Osteoblast (primary cell): Measurements from ENCODE around the gene BRME1. TPM values are rescaled to one million over a fixed set of nuclear protein-coding genes. Genes with fewer than 3 reads are reported as not detected.

Source experiments
- DNase-seq: peaks from one replicate; pipeline ENCODE4 v3.0.0; 2011; ENCODE audit warnings: low spot score, mixed read lengths; ENCODE audit not compliant: insufficient read length; ENCODE audit errors: missing footprints
- H2AFZ ChIP-seq: 2 replicates; pipeline ENCODE4 v1.6.0; 2011; ENCODE audit warnings: mild to moderate bottlenecking, low read length
- H3K27ac ChIP-seq: 2 replicates; pipeline ENCODE4 v1.5.1; 2011; ENCODE audit warnings: mild to moderate bottlenecking, low read depth, low read length, moderate library complexity
- H3K27me3 ChIP-seq: 2 replicates; pipeline ENCODE4 v1.6.0; 2012; ENCODE audit warnings: mild to moderate bottlenecking, control low read depth, inconsistent platforms, low read length, moderate library complexity; ENCODE audit not compliant: insufficient read depth
- H3K36me3 ChIP-seq: 2 replicates; pipeline ENCODE4 v1.5.1; 2011; ENCODE audit warnings: mild to moderate bottlenecking, low read length, control low read depth, moderate library complexity; ENCODE audit not compliant: insufficient read depth
- H3K4me1 ChIP-seq: 2 replicates; pipeline ENCODE4 v1.5.1; 2011; ENCODE audit warnings: mild to moderate bottlenecking, low read length, control low read depth, moderate library complexity; ENCODE audit not compliant: insufficient read depth
- H3K4me2 ChIP-seq: 2 replicates; pipeline ENCODE4 v1.6.0; 2011; ENCODE audit warnings: mild to moderate bottlenecking, low read length; ENCODE audit not compliant: insufficient read depth
- H3K4me3 ChIP-seq: fragments of 200-600 bp; sonication (generic); 3 replicates; pipeline ENCODE4 v1.5.1; 2012; ENCODE audit warnings: mild to moderate bottlenecking, low read length, inconsistent platforms; ENCODE audit not compliant: insufficient read depth
- H3K79me2 ChIP-seq: 2 replicates; pipeline ENCODE4 v1.6.0; 2012; ENCODE audit warnings: mild to moderate bottlenecking, low read length, control low read depth, inconsistent platforms; ENCODE audit not compliant: insufficient read depth
- H3K9me3 ChIP-seq: 2 replicates; pipeline ENCODE4 v1.5.1; 2011; ENCODE audit warnings: low read depth, low read length, control low read depth
- H4K20me1 ChIP-seq: 2 replicates; pipeline ENCODE4 v1.6.0; 2012; ENCODE audit warnings: mild to moderate bottlenecking, low read length, control low read depth; ENCODE audit not compliant: insufficient read depth
- small RNA-seq: library from RNA; depleted of rRNA; stranded (forward); fragments of <200 nt; gene quantifications from one replicate; pipeline ENCODE3, GENCODE V24; 2012
- total RNA-seq: library from RNA; depleted of rRNA; stranded (reverse); fragments of >200 nt; gene quantifications from 2 replicates; pipeline ENCODE4 v1.2.3, GENCODE V29; 2012
- TF ChIP-seq, protein P1 (sequence below): IDR thresholded peaks from 2 replicates; pipeline ENCODE4 v1.5.1; 2011; ENCODE audit warnings: mild to moderate bottlenecking, low read depth, low read length, moderate library complexity; ENCODE audit errors: extremely low read depth

The BRME1 gene
- total RNA-seq, 1 donor, result 0.72 TPM

DNA sequence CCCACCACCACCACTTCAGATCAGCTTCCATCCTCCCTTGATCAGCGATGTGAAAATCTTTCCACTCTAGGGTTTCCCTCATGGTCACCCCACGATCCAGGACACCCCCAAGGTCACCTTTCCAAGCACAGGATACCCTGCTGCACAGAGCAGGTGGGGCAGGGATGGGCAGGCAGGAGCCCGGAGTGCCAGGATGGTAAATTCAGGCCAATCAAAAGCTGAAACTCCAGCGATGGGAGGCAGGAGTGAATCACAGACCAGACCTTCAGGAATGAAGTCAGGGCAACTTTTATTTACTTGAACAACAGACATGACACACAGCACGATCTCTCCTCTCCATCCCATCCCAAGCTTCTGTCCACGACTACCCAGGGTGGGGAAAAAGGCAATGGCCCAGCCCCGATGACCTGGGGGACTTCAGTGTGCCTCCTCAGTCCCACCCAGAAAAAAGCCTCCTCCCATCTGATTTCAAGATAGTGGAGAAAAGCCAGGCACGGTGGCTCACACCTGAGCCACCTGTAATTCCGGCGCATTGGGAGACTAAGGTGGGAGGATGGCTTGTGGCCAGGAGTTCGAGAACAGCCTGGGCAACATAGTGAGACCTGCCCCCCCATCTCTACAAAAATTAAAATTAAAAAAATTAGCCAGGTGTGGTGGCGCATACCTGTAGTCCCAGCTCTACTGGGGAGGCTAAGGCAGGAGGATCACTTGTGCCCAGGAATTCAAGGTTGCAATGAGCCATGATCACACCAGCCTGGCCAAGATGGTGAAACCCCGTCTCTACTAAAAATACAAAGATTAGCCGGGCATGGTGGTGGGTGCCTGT is 71.5 kb downstream of the BRME1 start:
- Histone ChIP-seq H3K79me2 (peaks cover 68% of the 10 kb centered on the region), H4K20me1 (peaks cover 77% of the 10 kb centered on the region)
- peak; percentile 93 for DNase-seq

DNA sequence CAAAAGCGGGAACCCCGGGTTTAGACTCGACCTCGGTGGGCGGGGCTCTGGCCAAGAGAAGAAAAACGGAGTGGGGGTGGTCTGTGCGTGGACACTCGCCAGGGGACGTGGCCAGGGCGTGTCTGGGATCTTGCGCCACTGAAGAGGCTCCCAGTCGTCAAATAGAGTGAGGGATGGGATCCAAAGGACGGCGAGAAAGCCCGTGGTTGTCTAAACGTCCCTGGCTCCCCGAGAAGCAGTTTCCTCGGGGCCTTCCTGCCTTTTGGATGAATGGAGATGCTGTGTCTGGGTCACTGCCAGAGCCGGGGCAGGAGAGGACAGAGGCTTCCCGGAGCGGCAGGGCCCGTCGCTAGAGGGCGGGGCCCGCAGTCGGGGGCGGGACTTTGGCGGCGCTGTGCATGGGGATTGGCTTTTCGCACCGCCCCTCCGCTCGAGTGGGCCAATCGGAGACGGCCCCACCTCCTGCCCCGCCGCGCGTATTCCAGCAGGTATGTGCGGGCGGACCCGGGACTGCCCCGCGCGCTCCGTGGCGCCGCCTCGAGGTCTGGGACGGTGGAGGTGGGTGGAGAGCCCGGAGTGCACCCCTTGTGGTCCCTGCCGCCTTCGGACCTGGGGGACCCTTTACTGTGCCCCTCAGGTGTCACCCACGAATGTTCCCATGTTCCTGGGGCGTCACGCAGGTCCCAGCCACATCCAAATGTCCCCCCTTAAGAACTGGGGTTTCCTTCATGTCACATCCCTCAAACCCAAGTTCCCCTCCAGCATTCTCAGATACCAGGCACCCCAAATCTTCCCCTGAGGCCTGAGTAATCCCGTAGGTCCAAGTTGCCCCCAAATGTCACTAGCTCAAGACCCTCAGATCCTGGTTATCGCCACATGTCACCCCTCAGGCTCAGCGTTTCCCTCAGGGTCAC is 72.3 kb downstream of the BRME1 start:
- DNase-seq, result peak; percentile 99
- Histone ChIP-seq H3K4me3 (peak overlapping the region; percentile 33), H3K79me2 (peaks cover 60% of the 10 kb centered on the region)

More for the DNA sequence above, 71.5 kb downstream of the BRME1 start:
- no peaks in the 10 kb centered on the region for H3K27me3 ChIP-seq
- TF ChIP-seq, protein P1, sequence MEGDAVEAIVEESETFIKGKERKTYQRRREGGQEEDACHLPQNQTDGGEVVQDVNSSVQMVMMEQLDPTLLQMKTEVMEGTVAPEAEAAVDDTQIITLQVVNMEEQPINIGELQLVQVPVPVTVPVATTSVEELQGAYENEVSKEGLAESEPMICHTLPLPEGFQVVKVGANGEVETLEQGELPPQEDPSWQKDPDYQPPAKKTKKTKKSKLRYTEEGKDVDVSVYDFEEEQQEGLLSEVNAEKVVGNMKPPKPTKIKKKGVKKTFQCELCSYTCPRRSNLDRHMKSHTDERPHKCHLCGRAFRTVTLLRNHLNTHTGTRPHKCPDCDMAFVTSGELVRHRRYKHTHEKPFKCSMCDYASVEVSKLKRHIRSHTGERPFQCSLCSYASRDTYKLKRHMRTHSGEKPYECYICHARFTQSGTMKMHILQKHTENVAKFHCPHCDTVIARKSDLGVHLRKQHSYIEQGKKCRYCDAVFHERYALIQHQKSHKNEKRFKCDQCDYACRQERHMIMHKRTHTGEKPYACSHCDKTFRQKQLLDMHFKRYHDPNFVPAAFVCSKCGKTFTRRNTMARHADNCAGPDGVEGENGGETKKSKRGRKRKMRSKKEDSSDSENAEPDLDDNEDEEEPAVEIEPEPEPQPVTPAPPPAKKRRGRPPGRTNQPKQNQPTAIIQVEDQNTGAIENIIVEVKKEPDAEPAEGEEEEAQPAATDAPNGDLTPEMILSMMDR, result no peak
- H3K9me3 ChIP-seq, result no peaks in the 10 kb centered on the region
- peak overlapping the region; percentile 61 for H3K4me2 ChIP-seq
- H3K4me3 ChIP-seq, result peak overlapping the region; percentile 33
- H3K36me3 ChIP-seq, result peaks cover 60% of the 10 kb centered on the region
- H3K4me1 ChIP-seq, result peaks cover 42% of the 10 kb centered on the region
- no peak overlapping the region for H2AFZ ChIP-seq
- H3K27ac ChIP-seq, result peak overlapping the region; percentile 85

More for the DNA sequence above, 72.3 kb downstream of the BRME1 start:
- TF ChIP-seq, protein P1, result peak; percentile 14
- Histone ChIP-seq H4K20me1 (peaks cover 72% of the 10 kb centered on the region), H3K27ac (peak overlapping the region; percentile 85), H2AFZ (no peak overlapping the region), H3K4me2 (peak overlapping the region; percentile 61), H3K9me3 (no peaks in the 10 kb centered on the region), H3K27me3 (no peaks in the 10 kb centered on the region), H3K4me1 (peaks cover 33% of the 10 kb centered on the region), H3K36me3 (peaks cover 62% of the 10 kb centered on the region)

Small RNA genes within 50 kb of the gene (small RNA-seq; reads per million reads assigned to genes)
- 33.4 reads per million, percentile 95 among the genes with 10 or more reads in this experiment for gene MIR181C
- 113 reads per million, percentile 97 among the genes with 10 or more reads in this experiment for gene MIR181D

Other genes starting within 250 kb of the BRME1 start
- 33.7 and 35.4 TPM in 2 replicates for gene MRI1, start 141.6 kb downstream of the BRME1 start, total RNA-seq
- 33.3 and 34.8 TPM in 2 replicates for gene C19orf53, start 131.7 kb downstream of the BRME1 start, total RNA-seq
- gene ZSWIM4, start 110.7 kb downstream of the BRME1 start, total RNA-seq, result 6.8 and 9.0 TPM in 2 replicates
- gene NANOS3, start 29.0 kb downstream of the BRME1 start, total RNA-seq, result 0.59 TPM in 1 of 2 replicates, not detected in the other
- 19.2 and 22.4 TPM in 2 replicates for gene CC2D1A, start 84 bp upstream of the BRME1 start, total RNA-seq
- 4.0 and 6.5 TPM in 2 replicates for gene PODNL1, start 32.3 kb upstream of the BRME1 start, total RNA-seq
- 11.5 and 11.9 TPM in 2 replicates for gene DCAF15, start 46.4 kb upstream of the BRME1 start, total RNA-seq
- gene RFX1, start 100.2 kb upstream of the BRME1 start, total RNA-seq, result 2.4 and 2.5 TPM in 2 replicates
- gene RLN3, start 122.0 kb upstream of the BRME1 start, total RNA-seq, result not detected in 2 replicates
- gene IL27RA, start 125.6 kb upstream of the BRME1 start, total RNA-seq, result 1.1 and 1.2 TPM in 2 replicates
- not detected in 2 replicates for gene PALM3, start 156.0 kb upstream of the BRME1 start, total RNA-seq
- gene MISP3, start 166.7 kb upstream of the BRME1 start, total RNA-seq, result 0.59 and 1.1 TPM in 2 replicates
- not detected in 2 replicates for gene C19orf67, start 179.7 kb upstream of the BRME1 start, total RNA-seq
- gene SAMD1, start 184.6 kb upstream of the BRME1 start, total RNA-seq, result 16.2 and 27.9 TPM in 2 replicates
- 45.6 and 56.3 TPM in 2 replicates for gene PRKACA, start 211.6 kb upstream of the BRME1 start, total RNA-seq
- gene ASF1B, start 230.5 kb upstream of the BRME1 start, total RNA-seq, result 1.1 and 2.7 TPM in 2 replicates